Embryonic facial prominence (tissue), 1 donor: Measurements from ENCODE around the gene IQCF2.
"Not testable (repeated sequence)": the region's sequence is repeated elsewhere in the genome, so short reads cannot be mapped to it uniquely, and the experiment has no call there.

ENCODE experiments used
- DNase-seq: peaks from one replicate; pipeline ENCODE4 v3.0.0-alpha.2; 2016; ENCODE audit errors: extremely low spot score

The IQCF2 gene

DNA sequence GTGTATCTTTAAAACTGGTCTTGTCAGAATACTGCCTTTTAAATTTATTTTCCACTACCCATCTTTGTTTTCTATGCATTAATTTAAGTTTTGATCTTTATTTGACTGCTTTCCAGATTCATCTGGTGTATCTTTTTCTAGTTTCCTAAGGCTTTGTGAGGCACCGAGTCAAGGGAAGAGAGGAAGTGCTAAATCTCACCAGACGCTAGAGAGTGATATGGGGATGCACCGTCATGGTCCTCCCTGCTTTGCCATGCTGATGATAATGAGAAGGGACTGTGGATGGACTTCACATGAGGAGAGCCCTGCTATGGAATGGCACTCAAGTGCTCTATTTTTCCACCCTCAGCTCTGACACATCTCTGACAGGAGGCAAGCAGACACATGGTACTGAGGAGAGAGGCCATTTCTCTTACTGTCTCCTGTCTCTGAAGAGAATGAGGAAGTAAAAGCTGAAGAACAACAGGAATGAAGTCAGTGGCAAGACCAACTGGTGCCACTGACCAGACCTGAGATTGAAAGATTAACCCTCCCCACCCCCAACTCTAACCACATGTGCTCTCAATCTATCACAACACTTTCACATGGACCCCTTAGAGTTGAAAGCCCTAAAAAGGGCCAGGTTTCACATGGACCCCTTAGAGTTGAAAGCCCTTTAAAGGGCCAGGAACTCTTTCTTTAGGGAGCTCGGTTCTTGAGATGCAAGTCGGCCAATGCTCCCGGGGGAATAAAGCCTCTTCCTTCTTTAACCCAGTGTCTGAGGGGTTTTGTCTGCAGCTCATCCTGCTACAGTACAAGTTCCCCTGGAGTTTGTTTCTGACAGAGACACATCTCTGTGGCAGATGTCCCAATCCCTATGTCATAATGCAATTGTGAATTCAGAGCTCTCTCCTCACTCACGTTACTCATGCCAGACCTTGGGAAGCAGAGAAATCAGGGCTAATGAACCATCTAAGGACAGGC lies at the start of gene IQCF2:
Gene IQCF2 (plus strand): TSS at position 913 of the 963 bp plus-strand sequence. CDS start 52 bp downstream, outside the sequence.
- DNase-seq, result no peak

DNA sequence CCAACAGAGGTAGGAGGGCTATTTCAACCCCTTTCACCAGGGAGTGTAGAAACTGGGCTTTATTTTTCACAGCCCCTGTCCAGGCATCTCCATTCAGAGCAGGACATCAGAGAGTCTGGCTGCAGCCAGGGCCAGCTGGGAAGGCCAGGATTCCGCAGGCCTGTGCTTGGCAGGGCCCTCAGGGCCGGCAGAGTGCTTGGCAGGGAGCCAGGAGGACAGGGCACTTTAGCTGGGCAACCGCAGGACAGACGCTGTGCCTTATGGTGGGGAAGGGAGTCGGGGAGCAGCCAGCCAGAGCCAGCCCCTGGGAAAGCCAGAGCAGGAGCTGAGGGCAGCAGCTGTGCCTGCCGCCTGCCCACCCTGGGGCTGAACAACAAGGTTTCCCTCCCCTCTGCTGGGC lies 47.9 kb upstream of the IQCF2 start:
- DNase-seq, result no peak

DNA sequence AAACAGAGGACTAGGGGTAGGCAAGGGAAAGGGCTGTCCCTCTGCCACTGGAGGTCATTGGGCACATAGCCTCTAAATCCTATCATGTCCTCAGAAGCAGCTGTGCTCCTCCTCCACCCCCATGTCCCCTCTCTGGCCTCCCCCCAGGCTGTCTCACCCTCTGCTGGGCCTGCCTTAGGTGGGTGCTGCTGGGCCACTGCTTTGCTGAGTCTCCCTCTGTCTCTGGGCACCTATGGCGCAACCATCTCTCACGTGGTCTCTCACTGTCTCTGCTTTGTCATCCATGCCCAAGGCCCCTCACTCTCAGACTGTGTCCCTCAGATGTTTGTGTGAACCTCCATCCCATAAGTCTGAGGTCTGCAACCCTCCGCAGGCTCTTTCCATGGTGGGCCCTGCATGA lies 47.4 kb upstream of the IQCF2 start:
- no peak for DNase-seq

DNA sequence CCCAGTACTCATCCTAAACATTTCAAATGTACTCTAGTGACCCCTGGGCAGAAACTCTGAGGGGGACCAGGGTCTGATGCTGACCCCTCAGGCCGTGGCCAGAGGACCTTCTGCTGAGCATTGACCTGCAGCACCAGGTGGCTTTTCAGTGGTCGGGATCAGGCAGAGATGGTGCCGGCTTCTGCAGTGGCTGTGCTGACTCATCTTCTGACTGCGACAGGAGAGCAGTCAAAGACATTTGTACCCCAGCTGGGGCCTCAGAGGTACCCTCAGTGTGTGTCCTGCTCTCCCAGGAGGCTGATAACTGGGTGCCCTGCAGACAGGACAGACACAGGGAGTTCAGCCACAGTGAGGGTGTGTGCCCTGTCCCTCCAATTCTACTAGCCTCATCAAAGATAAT lies 45.8 kb upstream of the IQCF2 start:
- DNase-seq, result no peak

DNA sequence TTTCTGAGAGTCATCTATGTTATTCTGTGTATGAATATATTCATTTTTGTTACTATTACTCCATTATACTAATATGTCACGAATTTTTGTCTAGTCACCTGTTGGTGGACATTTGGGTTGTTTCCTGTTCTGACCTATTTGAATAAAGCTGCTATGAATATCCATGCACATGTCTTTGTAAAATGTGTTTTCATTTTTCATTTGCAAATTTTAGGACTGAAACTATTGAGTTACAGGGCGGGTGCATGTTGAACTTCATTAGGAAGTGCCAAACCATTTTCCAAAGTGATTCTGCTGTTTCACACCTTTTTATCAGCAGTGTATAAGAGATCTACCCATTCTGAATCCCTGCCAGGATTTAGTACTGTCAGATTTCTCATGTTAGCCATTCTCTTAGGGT lies 44.7 kb upstream of the IQCF2 start:
- no peak for DNase-seq

DNA sequence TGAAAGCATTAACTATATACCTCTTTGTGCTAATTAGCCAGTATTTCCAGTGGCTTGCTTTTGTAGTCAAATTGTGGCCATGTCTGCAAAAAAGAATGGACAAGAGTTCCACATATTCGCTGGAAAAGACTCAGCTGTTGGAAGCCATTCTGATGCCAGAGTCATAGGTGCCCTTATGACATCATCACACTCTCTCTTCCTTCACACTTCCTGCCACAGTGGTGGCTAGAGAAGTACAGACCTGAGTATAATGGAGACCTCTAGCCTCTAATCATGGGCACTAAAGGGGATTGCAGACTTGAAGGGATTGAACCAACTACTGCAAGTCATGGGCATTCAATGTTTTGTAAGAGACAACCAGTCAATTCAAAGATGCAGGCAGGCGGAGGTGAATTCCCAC lies 44.0 kb upstream of the IQCF2 start:
- DNase-seq, result no peak

DNA sequence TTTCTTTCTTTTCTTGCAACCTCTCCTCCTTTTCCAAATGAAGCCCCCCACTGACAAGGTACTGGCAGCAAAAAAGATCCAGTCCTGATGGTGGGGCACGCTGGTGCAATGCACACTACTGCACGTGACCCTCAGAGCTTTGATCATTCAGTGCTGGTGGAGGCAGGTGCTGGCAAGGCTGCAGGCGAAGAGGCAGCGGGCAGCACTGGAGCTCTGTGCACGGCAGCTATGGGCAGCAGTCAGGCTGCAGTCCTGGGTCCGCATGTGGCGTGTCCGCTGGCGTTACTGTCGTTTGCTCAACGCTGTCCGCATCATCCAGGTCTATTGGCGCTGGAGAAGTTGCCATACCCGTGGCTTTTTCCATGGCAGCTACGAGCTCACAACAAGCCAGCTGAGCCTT lies 42.3 kb upstream of the IQCF2 start:
- no peak for DNase-seq

DNA sequence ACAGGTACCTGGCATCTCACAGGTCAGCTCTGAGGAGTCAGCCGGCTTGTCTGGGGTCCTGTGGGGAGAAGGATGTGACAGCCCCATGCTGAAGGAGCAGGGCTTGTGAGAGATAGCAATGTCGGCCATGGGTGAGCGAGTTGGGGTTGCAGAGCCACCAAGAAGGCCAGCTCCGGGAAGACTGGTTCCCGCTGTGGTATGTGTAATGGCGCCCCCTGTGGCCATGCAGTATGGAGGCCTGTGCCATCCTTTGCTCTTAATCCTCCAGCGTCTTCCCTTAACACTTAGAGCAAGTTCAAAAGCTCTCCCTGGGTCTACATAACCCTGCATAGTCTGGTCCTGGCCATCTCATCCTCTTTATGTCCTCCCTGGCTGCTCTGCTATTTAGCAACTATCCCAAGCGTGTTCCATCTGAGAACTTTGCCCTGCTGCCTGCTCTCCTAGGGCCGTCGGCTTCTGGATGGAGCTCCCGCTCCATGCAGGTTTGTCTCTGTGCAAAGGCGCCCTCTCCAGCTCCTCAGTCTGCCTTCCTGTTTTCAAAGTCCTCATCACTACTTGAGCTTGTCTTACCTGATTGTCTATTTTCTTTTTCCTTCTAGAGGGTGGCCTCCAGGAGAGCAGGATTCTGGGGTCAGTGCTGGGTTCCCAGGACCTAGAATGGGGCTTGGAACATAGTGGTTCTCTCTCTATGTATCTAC lies 41.6 kb upstream of the IQCF2 start:
- DNase-seq, result no peak

DNA sequence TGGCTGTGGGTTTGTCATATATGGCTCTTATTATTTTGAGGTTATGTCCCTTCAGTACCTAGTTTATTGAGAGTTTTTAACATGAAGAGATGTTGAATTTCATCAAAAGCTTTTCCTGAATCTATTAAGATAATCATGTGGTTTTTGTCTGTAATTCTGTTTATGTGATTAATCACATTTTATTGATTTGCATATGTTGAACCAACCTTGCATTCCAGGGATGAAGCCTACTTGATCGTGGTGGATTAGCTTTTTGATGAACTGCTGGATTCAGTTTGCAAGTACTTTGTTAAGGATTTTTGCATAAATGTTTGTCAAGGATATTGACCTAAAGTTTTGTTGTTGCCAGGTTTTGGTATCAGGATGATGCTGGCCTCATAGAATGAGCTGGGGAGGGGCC lies 33.1 kb upstream of the IQCF2 start:
- DNase-seq, result no peak

DNA sequence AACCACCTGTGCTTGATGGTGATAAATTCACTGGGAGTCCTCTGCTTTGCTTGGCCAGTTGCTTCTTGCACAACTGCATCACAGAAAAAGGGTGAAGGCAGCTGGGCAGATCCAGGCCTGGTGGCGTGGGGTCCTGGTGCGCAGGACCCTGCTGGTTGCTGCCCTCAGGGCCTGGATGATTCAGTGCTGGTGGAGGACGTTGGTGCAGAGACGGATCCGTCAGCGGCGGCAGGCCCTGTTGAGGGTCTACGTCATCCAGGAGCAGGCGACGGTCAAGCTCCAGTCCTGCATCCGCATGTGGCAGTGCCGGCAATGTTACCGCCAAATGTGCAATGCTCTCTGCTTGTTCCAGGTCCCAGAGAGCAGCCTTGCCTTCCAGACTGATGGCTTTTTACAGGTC lies 31.1 kb upstream of the IQCF2 start:
- no peak for DNase-seq

DNA sequence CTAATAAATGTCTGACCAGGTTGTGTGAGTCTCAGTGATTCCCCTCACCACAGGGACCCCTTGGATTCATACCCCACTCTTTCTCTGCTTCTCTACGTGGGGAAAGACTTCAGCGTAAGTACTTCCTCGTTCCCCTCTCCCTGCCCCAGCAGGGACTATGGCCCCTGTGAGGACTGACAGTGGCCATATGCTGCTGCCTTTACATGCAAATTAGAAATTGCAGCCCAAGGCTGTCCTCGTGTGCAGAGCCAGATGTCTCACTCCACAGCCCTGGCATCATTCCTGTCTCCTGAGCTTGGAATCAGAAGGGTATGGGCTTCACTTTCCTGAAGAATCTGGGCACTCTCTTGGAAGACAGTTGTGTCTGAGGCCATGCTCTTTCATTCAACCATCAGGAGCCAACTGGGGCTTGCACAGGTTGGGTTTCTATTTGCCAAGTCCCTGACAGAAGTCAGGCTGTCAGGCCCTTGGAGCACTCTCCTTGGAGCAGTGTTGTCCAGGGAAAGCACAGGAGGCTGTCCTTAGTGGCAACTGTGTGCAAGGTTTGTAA lies 30.5 kb upstream of the IQCF2 start:
- DNase-seq, result no peak

DNA sequence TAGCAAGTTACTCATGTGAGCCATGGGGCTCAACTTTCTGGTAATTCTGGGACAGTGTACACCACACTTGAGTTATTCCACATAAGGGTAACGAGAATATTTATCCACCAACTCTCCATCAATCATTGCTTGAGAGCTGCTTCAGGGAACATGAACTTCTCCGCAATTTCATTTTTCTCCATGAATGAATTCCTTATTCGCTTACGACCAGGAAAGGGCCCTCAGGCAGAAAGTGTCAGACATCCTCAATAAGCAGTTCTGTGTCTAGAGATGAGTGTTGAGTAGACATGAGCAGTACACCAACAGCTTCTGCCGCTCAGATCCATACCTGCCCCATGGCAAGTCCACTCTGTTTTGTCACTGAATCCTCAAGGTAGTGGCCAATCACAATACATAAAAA lies 24.8 kb upstream of the IQCF2 start:
- no peak for DNase-seq

DNA sequence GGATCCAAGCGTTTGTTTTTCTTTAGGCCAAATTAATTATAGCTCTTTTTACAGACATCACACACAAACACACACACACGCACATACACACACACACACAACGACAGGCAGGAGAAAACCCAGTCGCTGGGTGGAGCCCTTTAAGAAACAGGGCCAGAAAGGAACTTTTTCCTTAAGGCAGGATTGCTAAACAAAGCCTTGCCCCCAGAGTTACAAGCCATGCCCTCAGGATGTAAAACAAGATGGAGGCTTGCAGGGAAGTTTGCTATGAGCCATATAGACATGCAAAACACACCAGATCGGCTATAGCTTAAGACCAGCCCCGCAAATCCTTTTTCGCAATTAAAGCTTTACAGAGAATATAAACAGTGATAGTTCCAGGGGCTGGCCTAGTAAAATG lies 16.3 kb upstream of the IQCF2 start:
- DNase-seq, result no peak

DNA sequence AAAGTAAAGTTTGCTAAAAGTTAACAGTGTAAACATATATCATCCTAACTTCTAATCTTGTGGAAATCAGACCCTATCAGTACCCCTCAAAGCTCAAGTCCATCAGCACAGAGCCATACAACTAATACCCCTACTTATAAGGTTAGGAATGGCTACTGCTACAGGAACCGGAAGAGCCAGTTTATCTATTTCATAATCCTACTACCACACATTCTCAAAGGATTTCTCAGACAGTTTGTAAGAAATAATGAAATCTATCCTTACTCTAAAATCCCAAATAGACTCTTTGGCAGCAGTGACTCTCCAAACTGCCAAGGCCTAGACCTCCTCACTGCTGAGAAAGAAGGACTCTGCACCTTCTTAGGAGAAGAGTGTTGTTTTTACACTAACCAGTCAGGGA lies 6.0 kb upstream of the IQCF2 start:
- not testable (repeated sequence) for DNase-seq

DNA sequence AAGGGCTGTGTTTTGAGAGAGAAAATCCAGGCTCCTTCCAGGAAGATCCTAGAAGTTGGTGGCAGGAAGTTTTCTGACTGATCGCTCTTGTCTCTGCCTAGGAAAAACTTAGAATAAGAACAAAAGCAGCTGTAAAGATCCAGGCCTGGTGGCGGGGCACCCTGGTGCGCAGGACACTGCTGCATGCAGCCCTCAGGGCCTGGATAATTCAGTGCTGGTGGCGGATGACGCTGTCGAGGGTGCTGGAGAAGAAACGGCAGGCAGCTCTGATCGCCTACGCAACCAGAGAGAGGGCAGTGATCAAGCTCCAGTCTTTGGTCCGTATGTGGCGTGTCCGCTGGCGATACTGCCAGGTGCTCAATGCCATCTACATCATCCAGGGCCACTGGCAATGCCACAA lies 1.5 kb downstream of the IQCF2 start:
- no peak for DNase-seq

DNA sequence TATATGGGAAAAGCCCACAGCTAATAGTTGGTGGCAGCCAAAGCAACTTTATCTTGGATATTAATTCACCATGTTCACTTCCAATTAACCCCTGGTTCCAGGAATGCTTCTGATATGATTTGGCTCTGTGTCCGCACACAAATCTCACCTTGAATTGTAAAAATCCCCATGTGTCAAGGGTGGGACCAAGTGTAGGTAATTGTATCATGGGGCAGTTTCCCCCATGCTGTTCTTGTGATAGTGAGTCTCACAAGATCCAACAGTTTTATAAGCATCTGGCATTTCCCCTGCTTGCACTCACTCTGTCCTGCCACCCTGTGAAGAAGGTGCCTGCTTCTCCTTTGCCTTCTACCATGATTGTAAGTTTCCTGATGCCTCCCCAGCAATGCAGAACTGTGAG lies 7.5 kb downstream of the IQCF2 start:
- DNase-seq, result not testable (repeated sequence)

DNA sequence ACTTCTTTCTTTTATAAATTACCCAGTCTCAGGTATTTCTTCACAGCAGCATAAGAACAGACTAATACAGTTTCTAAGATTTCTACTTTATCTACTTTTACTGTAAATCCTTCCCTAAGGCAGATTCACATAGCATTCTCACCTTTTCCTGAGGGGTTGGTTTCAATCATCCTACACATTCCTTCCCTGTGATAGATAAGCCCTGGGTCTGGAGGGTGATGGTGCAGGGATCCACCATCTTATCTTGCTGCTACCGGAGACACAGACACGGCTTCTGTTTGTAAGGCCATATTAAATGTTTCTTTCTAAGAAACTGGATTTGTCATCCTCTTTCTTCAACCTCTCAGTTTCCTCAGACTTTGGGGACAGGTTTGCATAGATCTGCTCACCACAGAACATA lies 7.9 kb downstream of the IQCF2 start:
- no peak for DNase-seq

DNA sequence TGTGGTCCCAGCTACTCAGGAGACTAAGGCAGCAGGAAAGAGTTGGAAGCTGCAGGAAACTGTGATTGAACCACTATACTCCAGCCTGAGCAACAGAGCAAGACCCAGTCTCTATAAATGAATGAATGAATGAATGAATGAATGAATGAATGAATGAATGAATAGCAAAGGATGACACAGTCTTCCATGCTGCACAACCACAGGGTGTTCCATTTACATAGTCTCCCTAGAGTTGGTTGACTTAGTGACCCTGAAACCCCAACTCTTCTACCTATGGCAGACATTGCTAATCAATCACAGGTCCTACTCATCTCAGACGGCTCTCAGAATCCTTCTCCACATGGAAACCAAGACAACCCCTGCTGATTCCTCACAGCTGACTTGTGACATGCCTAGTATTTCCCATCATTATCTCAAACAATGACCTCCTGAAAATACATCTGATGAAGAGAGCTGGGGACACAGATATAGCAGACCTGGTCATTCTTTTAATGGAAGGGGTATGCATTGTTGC lies 11.9 kb downstream of the IQCF2 start:
- DNase-seq, result no peak

DNA sequence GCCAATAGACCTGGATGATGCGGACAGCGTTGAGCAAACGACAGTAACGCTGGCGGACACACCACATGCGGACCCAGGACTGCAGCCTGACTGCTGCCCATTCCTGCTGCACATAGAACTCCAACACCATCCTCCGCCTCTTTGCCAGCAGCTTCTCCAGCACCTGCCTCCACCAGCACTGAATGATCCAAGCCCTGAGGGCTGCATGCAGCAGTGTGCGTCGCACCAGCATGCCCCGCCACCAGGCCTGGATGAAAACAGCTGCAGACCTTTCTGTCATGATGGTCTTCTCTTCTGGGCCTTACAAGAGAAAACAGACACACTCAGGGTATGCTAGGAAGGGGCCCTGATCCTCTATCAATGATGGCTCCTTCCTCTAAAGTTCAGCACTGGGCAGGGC lies 12.5 kb downstream of the IQCF2 start:
- no peak for DNase-seq

DNA sequence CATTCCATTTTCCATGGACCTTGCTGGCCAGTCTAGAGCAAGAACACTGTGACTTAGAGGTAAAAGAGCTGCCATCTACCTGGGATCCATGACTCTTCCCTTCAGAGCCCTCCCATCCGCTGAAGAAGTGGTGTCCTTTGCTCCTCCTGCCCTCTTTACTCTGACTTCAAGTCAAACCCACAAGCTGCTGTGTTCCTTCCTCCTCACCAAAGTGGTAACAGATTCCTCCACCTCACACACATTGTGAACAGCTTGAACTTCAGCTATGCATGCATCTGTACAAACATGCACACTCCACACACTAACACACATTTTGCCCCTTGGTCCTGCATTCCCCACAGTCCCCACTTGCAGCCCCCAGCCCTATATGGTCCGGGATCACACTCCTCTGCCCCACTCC lies 13.0 kb downstream of the IQCF2 start:
- DNase-seq, result no peak

DNA sequence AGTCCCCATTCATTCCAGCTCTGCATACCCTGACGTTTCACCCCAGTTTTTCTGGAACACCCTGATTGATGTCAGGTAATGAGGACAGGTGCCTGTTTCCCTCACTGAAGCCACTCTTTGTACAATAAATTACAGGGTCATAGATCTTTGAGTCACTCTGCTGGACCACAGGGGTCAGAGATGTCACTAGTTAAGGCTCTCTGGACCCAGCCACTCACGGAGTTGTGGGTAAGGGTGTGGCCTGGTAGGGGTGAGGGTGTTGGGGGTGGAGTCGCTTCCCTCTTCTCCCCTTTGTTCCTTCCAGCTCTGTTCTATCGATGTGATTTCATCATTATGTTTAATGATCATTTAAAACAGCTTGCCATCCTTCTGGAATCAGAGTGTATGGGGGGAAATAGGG lies 13.5 kb downstream of the IQCF2 start:
- no peak for DNase-seq

DNA sequence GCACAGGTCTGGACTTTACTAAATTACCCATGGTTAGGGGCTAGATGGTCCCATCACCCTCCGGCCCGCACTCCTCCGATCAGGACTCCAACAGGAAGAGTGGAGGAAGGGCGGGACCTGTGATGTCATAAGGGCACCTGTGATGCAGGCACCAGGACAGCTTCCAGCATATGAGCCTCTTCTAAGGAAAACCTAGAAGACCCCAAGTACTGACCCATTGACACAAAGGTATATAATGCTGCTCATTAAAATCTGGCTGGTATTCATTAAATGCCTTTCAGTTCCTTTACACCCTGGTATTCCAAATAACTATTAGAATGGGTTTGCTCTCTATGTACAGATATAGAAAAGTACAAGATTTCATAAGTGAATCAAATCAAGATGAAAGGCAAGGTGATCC lies 14.1 kb downstream of the IQCF2 start, which contains the start of gene IQCF5:
Gene IQCF5 (minus strand): TSS at position 101 of the 400 bp plus-strand sequence. CDS start 70 bp downstream, at position 31.
- no peak for DNase-seq
